Natural killer cell (primary cell): ENCODE results near the gene UPK3BL2. TPM values are rescaled to one million over a fixed set of nuclear protein-coding genes. Genes with fewer than 3 reads are reported as not detected.
"Not testable (repeated sequence)": the region's sequence is repeated elsewhere in the genome, so short reads cannot be mapped to it uniquely, and the experiment has no call there.

Source experiments
- ATAC-seq, 3 donors: fragments of 150-1000 bp in 2 of 3; fragments of 200-7000 bp in 1 of 3; cut with Tn5 transposase; 1 replicate in 1 of 3; 2 replicates in 2 of 3; pipeline ENCODE4 v1.10.0; 2021; ENCODE audit warnings: mild to moderate bottlenecking in 2 of 3, moderate library complexity in 2 of 3
- DNase-seq, 2 donors: peaks; one replicate each; pipeline versions ENCODE4 v3.0.0 to v3.0.0-alpha.2; 2013 to 2021; ENCODE audit warnings: mixed read lengths in 1 of 2
- H3K27ac ChIP-seq: one replicate; pipeline ENCODE4 v1.5.1; 2013; ENCODE audit warnings: mild to moderate bottlenecking, low read length
- H3K27me3 ChIP-seq: one replicate; pipeline ENCODE4 v1.6.1; 2013; ENCODE audit warnings: low read length; ENCODE audit not compliant: control insufficient read depth, insufficient read depth
- H3K36me3 ChIP-seq: one replicate; pipeline ENCODE4 v1.6.1; 2013; ENCODE audit warnings: low read length; ENCODE audit not compliant: control insufficient read depth, insufficient read depth
- H3K4me1 ChIP-seq: one replicate; pipeline ENCODE4 v1.6.1; 2013; ENCODE audit warnings: low read length; ENCODE audit not compliant: control insufficient read depth, insufficient read depth
- H3K4me3 ChIP-seq: one replicate; pipeline ENCODE4 v1.5.1; 2013; ENCODE audit warnings: low read length
- H3K9me3 ChIP-seq: one replicate; pipeline ENCODE4 v1.6.1; 2013; ENCODE audit warnings: low read length; ENCODE audit not compliant: control insufficient read depth, insufficient read depth
- H3K27ac Mint-ChIP-seq, 2 donors: one replicate each; pipeline ENCODE4 v1.8.0; 2022; ENCODE audit warnings: mild to moderate bottlenecking in 2 of 2, mixed read lengths in 2 of 2, moderate library complexity in 1 of 2
- H3K27me3 Mint-ChIP-seq, 2 donors: one replicate each; pipeline ENCODE4 v1.8.0; 2022; ENCODE audit warnings: low read depth in 2 of 2, mixed read lengths in 2 of 2
- H3K36me3 Mint-ChIP-seq: one replicate; pipeline ENCODE4 v1.8.0; 2022; ENCODE audit warnings: mixed read lengths
- H3K4me1 Mint-ChIP-seq, 2 donors: one replicate each; pipeline ENCODE4 v1.8.0; 2022; ENCODE audit warnings: mixed read lengths in 2 of 2
- H3K4me3 Mint-ChIP-seq: one replicate; pipeline ENCODE4 v1.8.0; 2022; ENCODE audit warnings: mild to moderate bottlenecking, moderate library complexity, mixed read lengths
- H3K9me3 Mint-ChIP-seq, 2 donors: one replicate each; pipeline ENCODE4 v1.8.0; 2022; ENCODE audit warnings: mixed read lengths in 2 of 2
- WGBS: methylation state at CpG from one replicate; pipeline ENCODE4 v1.1.7; 2013; ENCODE audit warnings: missing lambda C conversion rate; ENCODE audit not compliant: insufficient coverage; 5-methylcytosine and 5-hydroxymethylcytosine counted together
- intact Hi-C: fragments of 100-400 bp; cut with micrococcal nuclease; formaldehyde crosslinking; loops from one replicate; pipeline ENCODE4 v1.14.2; 2022
- total RNA-seq, 4 donors: library from RNA; stranded (reverse); fragments of 120-200 nt in 1 of 4; gene quantifications; one replicate each; pipeline versions ENCODE4 v1.2.3 to v1.2.4, GENCODE V29; 2013 to 2022

UPK3BL2 gene
- 100 to 1,000 TPM in 1 of 3 donors, 10 to 100 TPM in 2; 56.5 to 100 (median 68.5) TPM for total RNA-seq
- total RNA-seq (2013), result 16.0 TPM

- intact Hi-C loops, DNase-seq, H3K27me3 ChIP-seq, H3K36me3 ChIP-seq, H3K4me3 Mint-ChIP-seq, H3K4me1 ChIP-seq, H3K9me3 ChIP-seq, H3K4me3 ChIP-seq, H3K27me3 Mint-ChIP-seq, H3K4me1 Mint-ChIP-seq, ATAC-seq, H3K36me3 Mint-ChIP-seq, H3K27ac Mint-ChIP-seq, H3K27ac ChIP-seq, H3K9me3 Mint-ChIP-seq: not testable (repeated sequence)
- no CpG with 5 or more reads among the region's 8 CpGs for WGBS
Observed at GRCh38 chr7:102543596-102543995, at the start of gene UPK3BL2. UPK3BL2 (minus strand) TSS chr7:102543696; CDS start chr7:102543636, 60 bp downstream.

- H3K27ac ChIP-seq, intact Hi-C loops, H3K4me1 ChIP-seq, DNase-seq, H3K27me3 Mint-ChIP-seq, H3K27ac Mint-ChIP-seq, H3K9me3 Mint-ChIP-seq, H3K4me1 Mint-ChIP-seq, H3K4me3 Mint-ChIP-seq, H3K36me3 Mint-ChIP-seq, H3K27me3 ChIP-seq, H3K9me3 ChIP-seq, H3K4me3 ChIP-seq, H3K36me3 ChIP-seq: not testable (repeated sequence)
- 56% methylated on average over 5 of the region's 26 CpGs for WGBS
- peak; percentile 70 to 84 (median 70) for ATAC-seq
Observed at GRCh38 chr7:102592477-102593019, 49.1 kb upstream of the UPK3BL2 start.

GRCh38 chr7:102589857-102590256, 46.4 kb upstream of the UPK3BL2 start:
- H3K4me3 Mint-ChIP-seq, H3K9me3 ChIP-seq, intact Hi-C loops, H3K36me3 ChIP-seq, H3K27ac Mint-ChIP-seq, DNase-seq, H3K4me1 ChIP-seq, H3K4me1 Mint-ChIP-seq, H3K27me3 Mint-ChIP-seq, H3K36me3 Mint-ChIP-seq, H3K9me3 Mint-ChIP-seq, H3K27me3 ChIP-seq, H3K27ac ChIP-seq, H3K4me3 ChIP-seq: not testable (repeated sequence)
- peak; percentile 31 to 50 (median 36) for ATAC-seq
- no CpG with 5 or more reads among the region's 9 CpGs for WGBS

GRCh38 chr7:102583495-102583894, 40.0 kb upstream of the UPK3BL2 start:
- H3K27ac Mint-ChIP-seq, H3K9me3 Mint-ChIP-seq, ATAC-seq, H3K4me3 ChIP-seq, H3K4me1 ChIP-seq, intact Hi-C loops, H3K36me3 Mint-ChIP-seq, H3K27me3 Mint-ChIP-seq, H3K4me3 Mint-ChIP-seq, H3K4me1 Mint-ChIP-seq, H3K9me3 ChIP-seq, DNase-seq, H3K36me3 ChIP-seq, H3K27me3 ChIP-seq, H3K27ac ChIP-seq: not testable (repeated sequence)
- WGBS, result no CpG with 5 or more reads among the region's 5 CpGs

GRCh38 chr7:102581722-102582121, 38.2 kb upstream of the UPK3BL2 start:
- H3K9me3 Mint-ChIP-seq, H3K9me3 ChIP-seq, H3K27ac ChIP-seq, H3K4me1 ChIP-seq, H3K4me1 Mint-ChIP-seq, H3K36me3 Mint-ChIP-seq, H3K27ac Mint-ChIP-seq, H3K4me3 ChIP-seq, ATAC-seq, H3K27me3 ChIP-seq, intact Hi-C loops, H3K27me3 Mint-ChIP-seq, H3K4me3 Mint-ChIP-seq, H3K36me3 ChIP-seq, DNase-seq: not testable (repeated sequence)
- WGBS, result no CpG with 5 or more reads among the region's 5 CpGs

GRCh38 chr7:102578486-102578885, 35.0 kb upstream of the UPK3BL2 start:
- H3K27me3 Mint-ChIP-seq, H3K9me3 Mint-ChIP-seq, H3K36me3 Mint-ChIP-seq, H3K27ac Mint-ChIP-seq, H3K27me3 ChIP-seq, H3K36me3 ChIP-seq, H3K4me1 Mint-ChIP-seq, H3K27ac ChIP-seq, H3K4me3 Mint-ChIP-seq, DNase-seq, H3K9me3 ChIP-seq, H3K4me1 ChIP-seq, intact Hi-C loops, H3K4me3 ChIP-seq: not testable (repeated sequence)
- WGBS, result no CpG with 5 or more reads among the region's 5 CpGs
- ATAC-seq, result peak in 2 of 3 donors; percentile 8 to 38

GRCh38 chr7:102577315-102578240, 34.1 kb upstream of the UPK3BL2 start:
- H3K9me3 ChIP-seq, H3K36me3 ChIP-seq, H3K4me1 ChIP-seq, H3K27me3 Mint-ChIP-seq, intact Hi-C loops, H3K4me1 Mint-ChIP-seq, H3K27ac Mint-ChIP-seq, H3K4me3 Mint-ChIP-seq, H3K36me3 Mint-ChIP-seq, DNase-seq, H3K9me3 Mint-ChIP-seq, H3K4me3 ChIP-seq, H3K27me3 ChIP-seq, H3K27ac ChIP-seq: not testable (repeated sequence)
- WGBS, result 97% methylated on average over 2 of the region's 7 CpGs
- peak in 1 of 3 donors; percentile 15 for ATAC-seq

GRCh38 chr7:102576363-102576762, 32.9 kb upstream of the UPK3BL2 start:
- H3K27ac Mint-ChIP-seq, ATAC-seq, H3K27me3 ChIP-seq, H3K9me3 ChIP-seq, DNase-seq, H3K27me3 Mint-ChIP-seq, H3K9me3 Mint-ChIP-seq, H3K27ac ChIP-seq, H3K4me1 ChIP-seq, H3K36me3 Mint-ChIP-seq, H3K4me3 Mint-ChIP-seq, H3K4me1 Mint-ChIP-seq, H3K36me3 ChIP-seq, intact Hi-C loops, H3K4me3 ChIP-seq: not testable (repeated sequence)
- no CpG with 5 or more reads among the region's 3 CpGs for WGBS
